GM19351 (cell line): ENCODE measurements around the gene SLC9A8.

Experiments used
- ATAC-seq: cut with Tn5 transposase; IDR thresholded peaks from one replicate; pipeline ENCODE4 v1.9.1; 2021; ENCODE audit warnings: mild to moderate bottlenecking, moderate library complexity; ENCODE audit not compliant: unreplicated experiment

SLC9A8 gene

GRCh38 chr20:49913399-49914047 is 100.9 kb downstream of the SLC9A8 start:
- no peak for ATAC-seq

- ATAC-seq = no peak
Observed at GRCh38 chr20:49914310-49915117, 101.9 kb downstream of the SLC9A8 start.

GRCh38 chr20:49915118-49915379 is 102.4 kb downstream of the SLC9A8 start:
- ATAC-seq = no peak

- ATAC-seq = peak; percentile 90
Observed at GRCh38 chr20:49915380-49916145, 102.9 kb downstream of the SLC9A8 start, which contains the start of gene SPATA2. Gene SPATA2, minus strand, starts transcription at chr20:49915529. Its CDS starts 7,039 bp downstream, at chr20:49908490.

- no peak for ATAC-seq
Observed at GRCh38 chr20:49916146-49917002, 103.7 kb downstream of the SLC9A8 start.

- no peak for ATAC-seq
Observed at GRCh38 chr20:49918446-49918845, 105.8 kb downstream of the SLC9A8 start.

GRCh38 chr20:49919009-49919408 is 106.4 kb downstream of the SLC9A8 start:
- ATAC-seq = no peak

GRCh38 chr20:49919461-49919860 is 106.8 kb downstream of the SLC9A8 start:
- no peak for ATAC-seq

- no peak for ATAC-seq
Observed at GRCh38 chr20:49924247-49924646, 111.6 kb downstream of the SLC9A8 start.

- ATAC-seq = no peak
Observed at GRCh38 chr20:49925901-49926454, 113.3 kb downstream of the SLC9A8 start.

GRCh38 chr20:49928411-49929141 is 115.9 kb downstream of the SLC9A8 start:
- no peak for ATAC-seq

- no peak for ATAC-seq
Observed at GRCh38 chr20:49929142-49929494, 116.5 kb downstream of the SLC9A8 start.

- ATAC-seq = no peak
Observed at GRCh38 chr20:49935746-49936152, 123.1 kb downstream of the SLC9A8 start.

- peak; percentile 69 for ATAC-seq
Observed at GRCh38 chr20:49936153-49937026, 123.8 kb downstream of the SLC9A8 start, which contains the start of gene RNF114. Gene RNF114, plus strand, starts transcription at chr20:49936397. Its CDS starts 16 bp downstream, at chr20:49936413.

GRCh38 chr20:49937027-49937929 is 124.7 kb downstream of the SLC9A8 start:
- peak; percentile 5 for ATAC-seq

- no peak for ATAC-seq
Observed at GRCh38 chr20:49938173-49939163, 125.8 kb downstream of the SLC9A8 start.

- no peak for ATAC-seq
Observed at GRCh38 chr20:49941456-49941855, 128.8 kb downstream of the SLC9A8 start.
